Activated CD8-positive, alpha-beta memory T cell treated with anti-CD3 and anti-CD28 coated beads, Interleukin-2, amount 50 U/mL, for 1 hour (primary cell): Measurements from ENCODE around the gene DIAPH3.

Source experiments
- DNase-seq: peaks from one replicate; pipeline ENCODE4 v3.0.0-alpha.2; 2020; ENCODE audit errors: extremely low read depth

DIAPH3 gene

DNA sequence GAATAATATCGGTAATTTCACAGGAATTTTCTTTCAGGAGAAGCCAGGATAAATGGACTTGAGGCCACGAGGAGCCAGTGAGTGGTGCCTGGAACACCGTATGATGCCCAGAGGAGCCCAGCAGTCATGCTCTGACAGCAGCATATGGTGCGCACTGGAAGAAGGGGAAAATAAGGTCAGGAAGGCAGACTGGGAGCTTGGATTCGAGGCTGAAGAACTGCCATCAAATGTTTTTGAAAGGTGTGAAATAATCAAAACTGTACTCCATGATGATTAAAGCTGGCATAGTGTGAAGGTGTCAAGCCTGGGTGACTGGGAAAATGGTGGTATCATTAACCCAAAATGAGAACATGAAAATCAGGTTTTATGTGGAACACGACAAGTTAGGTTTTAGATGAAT is 374.2 kb downstream of the DIAPH3 start:
- DNase-seq, result no peak

DNA sequence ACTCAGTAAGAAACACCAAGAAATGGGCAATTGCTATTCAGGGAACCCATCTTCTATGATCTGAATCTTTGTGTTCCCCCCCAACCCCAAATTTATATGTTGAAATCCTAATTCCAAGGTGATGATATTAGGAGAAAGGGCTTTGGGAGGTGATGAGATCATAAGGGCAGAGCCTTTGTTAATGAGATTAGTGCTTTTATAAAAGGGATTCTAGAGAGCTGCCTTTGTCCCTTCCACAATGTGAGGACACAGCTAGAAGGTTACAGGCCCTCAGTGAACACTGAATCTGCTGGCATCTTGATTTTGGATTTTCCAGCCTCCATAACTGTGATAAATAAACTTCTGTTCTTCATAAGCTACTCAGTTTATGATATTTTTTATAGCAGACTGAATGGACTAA is 376.0 kb downstream of the DIAPH3 start:
- no peak for DNase-seq

DNA sequence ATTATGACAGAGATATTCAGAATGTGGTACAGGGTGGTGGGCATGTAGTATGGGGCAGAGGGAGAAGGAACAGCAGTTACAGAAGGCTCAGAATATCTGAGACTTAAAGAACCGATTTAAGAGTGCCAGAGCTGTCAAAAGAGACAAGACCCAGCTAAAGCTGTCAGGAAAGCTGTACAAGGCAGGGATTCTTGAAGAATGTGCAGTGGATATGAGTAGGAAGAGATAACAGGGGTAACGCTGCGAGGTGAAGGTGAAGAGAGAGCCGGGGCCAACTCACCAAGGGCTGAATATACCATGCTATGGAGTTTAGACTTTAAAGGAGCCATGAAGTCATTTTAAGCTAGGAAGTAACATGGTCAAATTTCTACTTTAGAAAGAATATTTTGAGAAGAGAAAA is 381.0 kb downstream of the DIAPH3 start:
- no peak for DNase-seq

- no peak for DNase-seq
Observed at GRCh38 chr13:59780058-59780457, 383.7 kb downstream of the DIAPH3 start.

- no peak for DNase-seq
Observed at GRCh38 chr13:59776924-59777690, 386.6 kb downstream of the DIAPH3 start.

- DNase-seq, result no peak
Observed at GRCh38 chr13:59774491-59774971, 389.2 kb downstream of the DIAPH3 start.

DNA sequence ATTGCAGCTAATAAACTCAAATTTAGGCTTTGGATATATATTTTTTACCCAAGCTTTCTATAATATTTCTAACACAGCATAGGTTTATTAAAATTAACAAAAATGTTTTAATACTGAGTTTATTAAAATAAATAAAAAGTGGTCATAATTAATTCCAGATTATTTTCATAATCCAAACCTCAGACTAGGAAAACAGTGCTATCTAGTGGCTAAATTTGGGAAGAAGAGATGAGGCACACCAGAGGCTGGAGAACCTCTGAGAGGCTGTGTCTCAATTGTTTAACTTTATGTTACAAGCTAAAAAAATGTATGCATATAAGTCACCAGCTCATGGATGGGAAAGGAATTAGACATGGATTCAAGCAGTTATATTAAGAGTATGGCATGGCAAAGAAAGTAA is 392.5 kb downstream of the DIAPH3 start:
- no peak for DNase-seq

GRCh38 chr13:59770451-59770850 is 393.3 kb downstream of the DIAPH3 start:
- no peak for DNase-seq

DNA sequence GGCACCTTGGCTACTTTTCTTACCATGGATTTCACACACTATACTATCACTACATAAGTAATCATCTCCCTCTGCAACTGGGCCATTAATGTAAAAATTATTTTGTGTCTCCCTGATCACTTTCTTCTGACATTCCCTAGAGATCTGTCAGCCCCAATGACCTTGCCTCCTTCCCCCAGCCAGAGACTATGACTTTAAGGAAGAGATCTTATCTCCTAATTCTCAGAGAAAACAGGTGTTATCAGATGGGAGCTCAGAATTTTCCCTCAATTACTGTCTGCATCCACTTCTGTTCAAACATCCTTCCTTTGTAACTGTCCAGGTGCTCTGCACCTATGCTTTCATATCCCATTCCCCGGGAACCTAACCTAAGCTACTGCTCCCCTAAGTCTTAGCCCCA is 397.5 kb downstream of the DIAPH3 start:
- no peak for DNase-seq

DNA sequence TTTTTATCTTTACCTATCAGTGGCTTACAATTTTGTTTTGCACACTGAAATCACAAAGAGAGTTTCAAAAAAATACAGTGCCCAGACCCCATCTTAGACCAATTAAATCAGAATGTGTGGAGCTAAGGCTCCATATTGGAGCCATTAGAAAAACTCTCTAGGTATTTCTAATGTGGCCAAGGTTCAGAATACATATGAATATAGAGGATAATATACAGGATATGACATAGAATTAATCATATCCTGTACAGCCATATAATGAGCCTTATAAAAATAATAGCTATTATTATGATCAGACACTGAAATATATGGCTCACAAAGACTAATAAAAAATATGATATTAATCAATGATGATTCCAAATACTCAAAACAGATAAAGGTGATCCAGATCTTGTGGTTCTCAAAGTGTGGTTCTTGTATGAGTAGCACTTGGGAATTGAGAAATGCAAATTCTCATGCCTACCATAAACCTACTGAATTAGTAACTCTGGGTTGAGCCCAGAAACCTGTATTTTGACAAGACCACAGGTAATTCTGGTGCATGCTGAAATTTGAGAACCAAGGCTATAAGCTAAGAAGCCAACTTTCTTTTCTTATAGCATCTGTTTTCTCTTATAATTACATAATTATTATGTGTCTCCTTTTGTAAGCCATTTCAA is 408.0 kb downstream of the DIAPH3 start:
- DNase-seq, result no peak

DNA sequence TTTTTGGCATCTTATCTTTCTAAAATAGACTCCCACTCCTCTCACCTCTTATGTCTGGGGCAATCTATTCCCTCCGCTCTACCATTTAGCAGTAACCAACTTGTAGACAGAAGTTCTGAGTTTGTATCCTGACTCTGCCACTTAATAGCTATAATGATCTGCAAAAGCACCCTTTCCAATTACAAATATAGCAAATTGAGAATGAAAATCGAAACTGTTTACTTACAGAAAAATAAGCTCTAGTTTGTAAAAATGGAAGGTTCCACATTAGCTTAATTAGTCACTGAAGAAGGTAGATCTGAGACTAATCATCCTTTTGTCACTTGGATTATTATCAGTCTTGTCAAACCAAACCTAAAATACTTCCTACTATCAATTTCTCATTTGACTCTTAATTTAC is 409.3 kb downstream of the DIAPH3 start:
- no peak for DNase-seq

GRCh38 chr13:59750860-59751259 is 412.9 kb downstream of the DIAPH3 start:
- no peak for DNase-seq

DNA sequence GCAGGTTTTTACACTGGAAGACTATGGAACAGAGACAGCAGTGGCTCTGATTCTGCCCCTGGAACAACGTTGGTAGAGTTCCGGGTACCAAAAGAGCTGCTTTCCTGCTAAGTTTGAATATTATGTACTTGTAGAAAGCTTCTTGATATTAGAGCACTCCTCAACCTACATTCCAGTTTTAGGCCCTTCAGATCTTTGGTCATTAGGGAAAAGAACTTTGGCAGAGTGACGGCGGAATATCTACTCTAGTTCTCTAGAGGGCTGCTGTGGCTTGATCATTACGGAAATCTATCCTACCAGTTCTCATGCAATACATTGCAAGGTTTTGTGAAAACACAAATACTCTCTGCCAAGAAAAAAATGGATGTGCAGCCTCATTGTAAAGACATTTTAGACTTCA is 415.7 kb downstream of the DIAPH3 start:
- DNase-seq, result no peak

- DNase-seq, result no peak
Observed at GRCh38 chr13:59747529-59747928, 416.2 kb downstream of the DIAPH3 start.

GRCh38 chr13:59746291-59746962 is 417.3 kb downstream of the DIAPH3 start:
- no peak for DNase-seq

DNA sequence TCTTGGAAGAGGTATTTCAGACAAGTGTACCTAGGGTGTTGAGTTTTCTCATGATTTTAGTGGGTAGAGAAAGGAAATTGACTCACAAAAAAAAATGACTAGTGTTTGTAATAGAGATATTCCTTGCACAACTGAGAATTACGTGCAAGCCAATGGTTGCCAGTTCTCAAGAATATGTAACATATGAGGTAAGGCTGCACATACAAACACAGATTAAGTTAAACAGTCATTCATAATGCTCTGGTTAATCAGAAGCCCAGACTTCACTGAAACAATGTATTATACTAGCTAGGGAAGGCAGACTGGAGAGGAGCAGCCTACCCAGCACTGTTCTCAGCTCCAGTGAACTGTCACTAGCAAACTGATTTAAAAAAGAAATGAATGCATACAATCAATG is 418.3 kb downstream of the DIAPH3 start:
- DNase-seq, result no peak

DNA sequence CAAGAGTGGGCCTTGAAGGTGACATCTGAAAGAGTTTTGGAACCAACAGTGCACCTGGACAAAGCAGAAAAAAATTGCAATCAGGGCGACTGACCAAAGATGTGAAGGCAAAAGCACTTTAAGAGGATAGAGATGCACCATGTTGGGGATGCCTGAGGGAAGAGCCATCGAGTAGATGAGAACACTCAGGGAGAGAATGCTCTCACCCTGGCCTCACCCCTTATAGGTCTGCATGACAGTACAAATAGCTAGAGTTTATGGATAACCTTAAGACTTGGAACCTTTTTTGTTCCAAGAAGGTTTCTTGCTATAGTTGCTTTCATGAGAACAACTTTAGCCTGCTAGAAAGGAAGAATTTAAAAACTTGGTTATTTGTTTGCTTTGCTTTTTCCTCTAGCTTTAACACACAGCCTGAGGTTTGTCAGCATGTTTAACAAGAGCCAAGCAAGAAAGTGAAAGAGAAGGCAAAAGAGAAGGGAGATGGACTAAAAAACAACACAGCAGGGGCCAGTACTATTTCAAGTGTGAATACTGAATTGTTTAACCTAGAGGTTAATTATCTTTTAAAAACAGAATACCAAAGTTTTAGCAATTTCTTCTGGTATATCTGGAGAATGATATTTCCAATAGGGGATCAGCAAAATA is 418.9 kb downstream of the DIAPH3 start:
- no peak for DNase-seq

- DNase-seq, result no peak
Observed at GRCh38 chr13:59743195-59743594, 420.5 kb downstream of the DIAPH3 start.

DNA sequence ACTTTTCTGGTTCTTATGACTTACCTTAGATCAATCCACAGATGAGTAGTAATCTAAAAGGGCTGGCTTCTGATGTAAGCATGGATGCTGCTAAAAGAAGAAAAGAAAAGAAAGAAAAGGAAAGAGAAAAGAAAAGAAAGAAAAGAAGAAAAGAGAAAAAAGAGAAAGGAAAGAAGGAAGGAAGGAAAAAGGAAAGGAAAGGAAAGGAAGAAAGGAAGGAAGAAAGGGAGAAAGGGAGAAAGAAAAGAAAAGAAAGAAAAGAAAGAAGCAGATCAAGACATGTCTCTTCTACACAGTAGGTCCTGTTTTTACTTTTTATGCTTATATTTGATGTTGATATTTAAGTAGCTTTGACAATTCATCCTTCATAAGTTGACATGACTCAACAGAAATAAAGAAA is 421.3 kb downstream of the DIAPH3 start:
- no peak for DNase-seq

DNA sequence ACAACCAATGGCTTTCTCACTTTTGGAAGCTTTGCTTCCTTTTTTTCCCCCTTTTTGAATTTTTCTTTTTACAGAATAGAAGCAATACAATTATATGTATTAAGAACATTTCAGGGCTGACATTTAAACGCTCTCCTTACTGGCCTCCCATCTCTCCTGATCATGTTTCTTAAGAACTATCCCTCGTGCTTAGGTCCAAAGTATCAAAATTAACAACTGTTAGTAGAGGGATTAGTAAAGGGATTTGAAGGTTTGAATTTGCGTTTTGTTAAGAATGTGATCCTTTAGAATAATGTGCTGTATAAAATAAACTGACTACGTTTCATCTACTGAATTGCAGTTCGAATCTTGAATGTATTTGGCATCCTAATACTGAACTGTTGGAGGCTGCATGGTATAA is 424.8 kb downstream of the DIAPH3 start:
- DNase-seq, result no peak

- DNase-seq, result no peak
Observed at GRCh38 chr13:59734393-59734792, 429.3 kb downstream of the DIAPH3 start.

DNA sequence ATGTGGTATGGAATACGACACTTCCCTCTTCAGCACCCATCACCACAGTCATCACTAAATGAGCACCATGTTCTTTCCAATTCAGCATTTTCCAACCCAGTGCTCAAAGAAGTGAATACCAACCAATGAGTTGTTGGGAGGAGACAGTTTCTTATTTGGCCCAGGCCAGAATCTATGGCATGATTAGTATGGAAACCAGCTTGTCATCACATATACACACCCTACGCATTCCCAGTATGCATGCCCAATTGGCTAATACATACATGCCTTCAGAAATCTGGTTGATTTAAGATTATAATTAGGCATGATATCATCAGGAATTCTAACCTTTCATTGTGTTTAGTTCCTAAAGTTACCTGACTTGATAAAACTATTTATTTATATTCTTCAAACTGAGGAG is 430.0 kb downstream of the DIAPH3 start:
- DNase-seq, result no peak
